ENCODE data around the gene ATP2B3. TPM values are rescaled to one million over a fixed set of nuclear protein-coding genes. Genes with fewer than 3 reads are reported as not detected.
A peak's percentile ranks its signal among the peaks of the same experiment; 100 is the strongest.

ATP2B3 gene
- total RNA-seq, 1 donor from 2014 or later, result 0.25 TPM

GRCh38 chrX:153599192-153600031, 82.0 kb downstream of the ATP2B3 start:
- Histone ChIP-seq H3K4me1 (peaks cover 11% of the 10 kb centered on the region), H3K9me3 (no peaks in the 10 kb centered on the region), H3K27me3 (no peaks in the 10 kb centered on the region), H3K36me3 (peaks cover 0 to 5% of the 10 kb centered on the region in 2 donors), H3K27ac (peak overlapping the region; percentile 61), H3K4me3 (peak overlapping the region; percentile 55 to 70)
- DNase-seq (ENCODE audit: extremely low spot score in 2 of 2), result no peak
- TF ChIP-seq POLR2AphosphoS5 (IDR thresholded peaks at IDR 0.05; ENCODE audit: insufficient read depth in 1 of 2, low read depth in 1 of 2), result peak in 1 of 2 donors; percentile 49
- no peak for TF ChIP-seq POLR2A (IDR thresholded peaks at IDR 0.05)
- intact Hi-C loops (cut with DNase I), result no loop called here

DNA sequence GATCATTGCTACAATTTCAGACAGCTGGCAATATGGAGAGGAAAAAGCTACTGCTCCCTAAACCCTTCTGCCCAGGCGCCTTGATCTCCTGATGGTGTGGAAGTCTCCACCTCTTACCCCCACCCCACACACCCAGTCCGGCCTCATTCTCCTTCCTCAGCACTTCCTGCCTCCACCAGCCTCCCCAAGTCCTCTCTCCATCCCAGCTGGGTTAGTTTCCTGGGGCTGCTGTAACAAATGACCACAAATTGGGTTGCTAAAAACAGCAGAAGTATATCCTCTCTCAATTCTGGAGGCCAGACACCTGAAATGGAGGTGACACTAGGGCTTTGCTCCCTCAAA, 82.6 kb downstream of the ATP2B3 start:
- peak overlapping the region; percentile 55 to 70 for H3K4me3 ChIP-seq
- H3K4me1 ChIP-seq, result peaks cover 11% of the 10 kb centered on the region
- no peaks in the 10 kb centered on the region for H3K9me3 ChIP-seq
- no peak for TF ChIP-seq POLR2A (IDR thresholded peaks at IDR 0.05)
- TF ChIP-seq, protein P1, sequence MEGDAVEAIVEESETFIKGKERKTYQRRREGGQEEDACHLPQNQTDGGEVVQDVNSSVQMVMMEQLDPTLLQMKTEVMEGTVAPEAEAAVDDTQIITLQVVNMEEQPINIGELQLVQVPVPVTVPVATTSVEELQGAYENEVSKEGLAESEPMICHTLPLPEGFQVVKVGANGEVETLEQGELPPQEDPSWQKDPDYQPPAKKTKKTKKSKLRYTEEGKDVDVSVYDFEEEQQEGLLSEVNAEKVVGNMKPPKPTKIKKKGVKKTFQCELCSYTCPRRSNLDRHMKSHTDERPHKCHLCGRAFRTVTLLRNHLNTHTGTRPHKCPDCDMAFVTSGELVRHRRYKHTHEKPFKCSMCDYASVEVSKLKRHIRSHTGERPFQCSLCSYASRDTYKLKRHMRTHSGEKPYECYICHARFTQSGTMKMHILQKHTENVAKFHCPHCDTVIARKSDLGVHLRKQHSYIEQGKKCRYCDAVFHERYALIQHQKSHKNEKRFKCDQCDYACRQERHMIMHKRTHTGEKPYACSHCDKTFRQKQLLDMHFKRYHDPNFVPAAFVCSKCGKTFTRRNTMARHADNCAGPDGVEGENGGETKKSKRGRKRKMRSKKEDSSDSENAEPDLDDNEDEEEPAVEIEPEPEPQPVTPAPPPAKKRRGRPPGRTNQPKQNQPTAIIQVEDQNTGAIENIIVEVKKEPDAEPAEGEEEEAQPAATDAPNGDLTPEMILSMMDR (IDR thresholded peaks at IDR 0.05), result no peak
- no peak for TF ChIP-seq POLR2AphosphoS5 (IDR thresholded peaks at IDR 0.05; ENCODE audit: insufficient read depth in 1 of 2, low read depth in 1 of 2)
- H3K36me3 ChIP-seq, result no peaks in the 10 kb centered on the region
- H3K27me3 ChIP-seq, result no peaks in the 10 kb centered on the region
- intact Hi-C loops (cut with DNase I), result no loop called here
- H3K27ac ChIP-seq, result no peak overlapping the region
- no peak for DNase-seq (ENCODE audit: extremely low spot score in 2 of 2)

- H3K9me3 ChIP-seq, result no peaks in the 10 kb centered on the region
- no peak for DNase-seq (ENCODE audit: extremely low spot score in 2 of 2)
- peaks cover 11% of the 10 kb centered on the region for H3K4me1 ChIP-seq
- intact Hi-C loops (cut with DNase I), result no loop called here
- H3K4me3 ChIP-seq, result no peak overlapping the region
- no peaks in the 10 kb centered on the region for H3K27me3 ChIP-seq
- H3K27ac ChIP-seq, result no peak overlapping the region
- TF ChIP-seq, protein P1 (IDR thresholded peaks at IDR 0.05), result no peak
- no peak for TF ChIP-seq POLR2A (IDR thresholded peaks at IDR 0.05)
- no peak for TF ChIP-seq POLR2AphosphoS5 (IDR thresholded peaks at IDR 0.05; ENCODE audit: insufficient read depth in 1 of 2, low read depth in 1 of 2)
- no peaks in the 10 kb centered on the region for H3K36me3 ChIP-seq
Observed at GRCh38 chrX:153600921-153601320, 83.5 kb downstream of the ATP2B3 start.

DNA sequence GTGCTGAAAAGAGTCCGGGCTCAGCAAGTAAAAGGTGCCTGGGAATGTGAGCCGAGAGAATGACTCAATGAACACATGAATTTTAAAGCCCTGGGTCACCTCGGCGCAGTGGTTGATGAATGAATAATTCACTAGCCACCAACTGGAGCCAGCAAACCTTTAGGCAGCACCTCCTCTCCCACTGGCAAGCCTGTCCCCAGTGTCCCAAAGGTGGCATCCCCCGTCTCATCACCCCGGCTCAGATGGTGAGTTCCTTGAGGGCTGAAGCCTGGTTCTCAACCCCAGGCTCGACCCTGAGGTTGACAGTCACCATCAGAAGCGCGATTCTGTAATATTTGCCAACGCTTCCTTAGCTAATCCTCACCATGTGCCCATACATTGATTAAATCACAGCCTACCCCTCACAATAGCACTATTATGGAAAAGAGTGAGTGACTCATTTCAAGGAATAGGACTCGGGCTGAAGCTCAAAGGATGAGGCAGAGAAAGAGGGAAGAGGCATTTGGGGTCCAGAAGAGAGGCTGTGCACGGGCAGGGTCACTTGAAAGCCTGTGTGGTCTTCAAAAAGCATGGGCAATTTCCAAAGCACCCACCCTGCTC, 84.2 kb downstream of the ATP2B3 start:
- Histone ChIP-seq H3K4me3 (no peak overlapping the region), H3K27ac (no peak overlapping the region), H3K4me1 (peaks cover 11% of the 10 kb centered on the region), H3K9me3 (no peaks in the 10 kb centered on the region), H3K36me3 (no peaks in the 10 kb centered on the region), H3K27me3 (no peaks in the 10 kb centered on the region)
- TF ChIP-seq POLR2A (IDR thresholded peaks at IDR 0.05), result no peak
- no peak for TF ChIP-seq POLR2AphosphoS5 (IDR thresholded peaks at IDR 0.05; ENCODE audit: insufficient read depth in 1 of 2, low read depth in 1 of 2)
- TF ChIP-seq, protein P1 (IDR thresholded peaks at IDR 0.05), result no peak
- intact Hi-C loops (cut with DNase I), result no loop called here
- no peak for DNase-seq (ENCODE audit: extremely low spot score in 2 of 2)

GRCh38 chrX:153602601-153603000, 85.2 kb downstream of the ATP2B3 start:
- TF ChIP-seq, protein P1 (IDR thresholded peaks at IDR 0.05), result no peak
- TF ChIP-seq POLR2A (IDR thresholded peaks at IDR 0.05) (no peak), POLR2AphosphoS5 (IDR thresholded peaks at IDR 0.05; ENCODE audit: insufficient read depth in 1 of 2, low read depth in 1 of 2) (no peak)
- no peak for DNase-seq (ENCODE audit: extremely low spot score in 2 of 2)
- Histone ChIP-seq H3K4me3 (no peak overlapping the region), H3K4me1 (peaks cover 11% of the 10 kb centered on the region), H3K27ac (no peak overlapping the region), H3K27me3 (no peaks in the 10 kb centered on the region), H3K36me3 (no peaks in the 10 kb centered on the region), H3K9me3 (no peaks in the 10 kb centered on the region)
- intact Hi-C loops (cut with DNase I), result no loop called here
